A673 (cell line): ENCODE results near the gene ATF4. TPM values are rescaled to one million over a fixed set of nuclear protein-coding genes. Genes with fewer than 3 reads are reported as not detected.

ENCODE experiments used
- BruUV-seq: library from RNA; stranded (reverse); fragments of 400-500 nt; replicated peaks from 2 replicates; lab custom pipeline; 2021; lab: Mats Ljungman, UMichigan
- CTCF ChIA-PET: fragments of 300-600 bp; sonication (Branson Sonifier 250); formaldehyde crosslinking; loops from one replicate; lab custom pipeline; 2022; ENCODE audit warnings: antibody characterized with exemption; lab: Charles Lee
- POLR2A ChIA-PET: fragments of 300-600 bp; sonication (Branson Sonifier 250); formaldehyde crosslinking; loops from one replicate; lab custom pipeline; 2022; ENCODE audit warnings: antibody characterized with exemption; ENCODE audit not compliant: low non-redundant PET; lab: Charles Lee
- DNase-seq: peaks from one replicate; pipeline ENCODE4 v3.0.0-alpha.2; 2015; ENCODE audit warnings: low spot score
- H3K27ac ChIP-seq: fragments of 200-600 bp; sonication (generic); 2 replicates; pipeline ENCODE4 v1.5.1; 2016; ENCODE audit warnings: mixed run types, low read depth, mild to moderate bottlenecking, mixed read lengths, antibody characterized with exemption, low read length; ENCODE audit not compliant: poor library complexity, severe bottlenecking
- H3K27me3 ChIP-seq: fragments of 200-600 bp; sonication (generic); replicated peaks from 2 replicates; pipeline ENCODE4 v1.6.1; 2017; ENCODE audit warnings: mixed run types, low read depth, mild to moderate bottlenecking, mixed read lengths, antibody characterized with exemption, low read length; ENCODE audit not compliant: insufficient read depth, poor library complexity
- H3K36me3 ChIP-seq: fragments of 200-600 bp; sonication (generic); 2 replicates; pipeline ENCODE4 v1.6.1; 2016; ENCODE audit warnings: mixed run types, mild to moderate bottlenecking, mixed read lengths, antibody characterized with exemption, low read length; ENCODE audit not compliant: insufficient read depth, poor library complexity, severe bottlenecking
- H3K4me1 ChIP-seq: fragments of 200-600 bp; sonication (generic); 2 replicates; pipeline ENCODE4 v1.6.1; 2017; ENCODE audit warnings: mixed run types, mild to moderate bottlenecking, mixed read lengths, antibody characterized with exemption, low read length; ENCODE audit not compliant: insufficient read depth, poor library complexity, severe bottlenecking
- H3K4me3 ChIP-seq: fragments of 200-600 bp; sonication (generic); 2 replicates; pipeline ENCODE4 v1.5.1; 2016; ENCODE audit warnings: low read depth, mixed run types, mild to moderate bottlenecking, mixed read lengths, low read length; ENCODE audit not compliant: poor library complexity, severe bottlenecking
- H3K9me3 ChIP-seq: fragments of 200-600 bp; sonication (generic); 2 replicates; pipeline ENCODE4 v1.6.1; 2016; ENCODE audit warnings: mixed run types, low read depth, mild to moderate bottlenecking, mixed read lengths, antibody characterized with exemption, low read length; ENCODE audit not compliant: poor library complexity, severe bottlenecking
- CTCF ChIP-seq: fragments of 300-800, 200-600 bp; sonication (generic); conservative IDR thresholded peaks from 2 replicates; pipeline ENCODE4 v1.5.1; 2017; ENCODE audit warnings: low read depth, mild to moderate bottlenecking, antibody characterized with exemption, low read length, moderate library complexity, mixed read lengths
- EZH2 ChIP-seq: fragments of 200-600 bp; sonication (generic); IDR thresholded peaks from 2 replicates; pipeline ENCODE4 v1.6.1; 2017; ENCODE audit warnings: borderline replicate concordance, low read depth, mild to moderate bottlenecking, mixed read lengths, antibody characterized with exemption, low read length; ENCODE audit not compliant: poor library complexity, severe bottlenecking
- intact Hi-C: fragments of 100-400 bp; cut with micrococcal nuclease; formaldehyde crosslinking; loops from one replicate; pipeline ENCODE4 v1.10.0; 2022; ENCODE audit not compliant: unreplicated experiment
- total RNA-seq: library from RNA; stranded (reverse); gene quantifications from 2 replicates; pipeline ENCODE4 v1.2.3, GENCODE V29; 2021

Gene ATF4
- total RNA-seq, 1 experiment from 2014 or later = 476 TPM

DNA sequence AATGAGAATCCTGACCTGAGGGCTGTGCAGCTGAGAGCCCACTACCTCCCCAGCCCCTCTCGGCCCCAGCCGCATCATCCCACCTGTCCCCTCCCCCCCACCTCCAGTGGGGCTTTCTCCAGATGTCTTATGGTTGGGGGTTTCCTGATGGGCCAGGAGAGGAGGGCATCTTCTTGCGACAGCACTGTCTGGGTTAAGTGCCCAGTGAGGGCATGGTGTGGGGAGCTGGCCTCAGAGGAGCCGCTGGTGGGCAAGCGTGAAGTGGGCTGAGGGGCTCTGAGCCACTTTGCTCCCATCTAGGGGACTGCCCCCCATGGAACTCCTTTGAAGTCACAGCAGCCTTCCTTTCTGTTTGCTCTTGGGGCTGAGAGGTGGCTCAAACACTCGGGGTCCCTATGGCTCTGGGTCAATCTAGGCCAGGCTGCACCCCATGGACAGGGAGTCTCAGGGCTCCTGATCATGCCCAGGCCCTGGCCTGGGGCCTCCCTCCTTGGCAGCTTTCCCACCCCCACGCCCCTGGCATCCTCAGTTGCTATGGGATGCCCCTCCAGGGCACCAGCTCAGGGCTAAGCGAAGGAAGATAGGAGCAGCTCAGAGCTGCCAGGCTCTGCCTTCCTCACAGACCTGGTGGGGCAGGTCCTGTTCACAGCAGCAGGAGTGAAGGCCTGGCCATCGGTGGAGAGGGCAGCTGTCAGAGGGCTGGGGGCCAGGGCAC lies 29.2 kb upstream of the ATF4 start:
- POLR2A ChIA-PET = no interaction called here

GRCh38 chr22:39491696-39492095 lies 28.7 kb upstream of the ATF4 start:
- Histone ChIP-seq H3K4me3 (no peak overlapping the region), H3K36me3 (no peaks in the 10 kb centered on the region), H3K27me3 (no peaks in the 10 kb centered on the region), H3K9me3 (no peaks in the 10 kb centered on the region), H3K4me1 (no peaks in the 10 kb centered on the region), H3K27ac (no peak overlapping the region)
- POLR2A ChIA-PET = no interaction called here
- no peak for TF ChIP-seq EZH2
- no peak for TF ChIP-seq CTCF
- CTCF ChIA-PET = interaction anchor here (0.6 to 1.6 kb wide), 2 partner anchors 37 to 534 kb away, joined by 5 to 7 read pairs; no protein-coding TSS in a partner anchor
- no peak for DNase-seq
- no TSS peak for BruUV-seq
- intact Hi-C loops = no loop called here

More for the DNA sequence above, 29.2 kb upstream of the ATF4 start:
- no peaks in the 10 kb centered on the region for H3K9me3 ChIP-seq
- no peaks in the 10 kb centered on the region for H3K36me3 ChIP-seq
- H3K4me3 ChIP-seq = no peak overlapping the region
- CTCF ChIA-PET = interaction anchor here (1.6 kb wide), 1 partner anchor 38 kb away, joined by 7 read pairs; no protein-coding TSS in a partner anchor
- no peak for TF ChIP-seq EZH2
- TF ChIP-seq CTCF = no peak
- H3K4me1 ChIP-seq = no peaks in the 10 kb centered on the region
- no TSS peak for BruUV-seq
- no peaks in the 10 kb centered on the region for H3K27me3 ChIP-seq
- no peak for DNase-seq
- no peak overlapping the region for H3K27ac ChIP-seq
- intact Hi-C loops = no loop called here

DNA sequence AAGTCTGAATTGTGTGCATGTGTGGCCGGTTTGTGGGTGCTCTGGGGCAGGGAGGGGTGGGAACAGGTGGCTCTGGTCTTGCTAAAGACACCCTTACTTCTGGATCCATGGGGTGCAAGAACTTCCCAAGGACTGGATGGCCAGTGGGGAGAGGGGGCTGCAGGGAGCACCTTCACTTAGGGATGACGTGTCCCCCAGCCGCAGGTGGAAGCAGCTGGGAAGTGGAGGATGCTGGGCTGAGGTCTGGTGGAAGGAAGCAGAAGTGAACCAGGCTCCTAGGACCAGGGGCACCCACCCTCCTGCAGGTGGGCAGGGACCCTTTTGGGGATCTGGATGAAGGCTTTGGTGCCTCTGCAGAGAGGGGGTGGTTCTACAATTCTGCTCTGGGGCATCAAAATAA lies 28.2 kb upstream of the ATF4 start:
- ChIA-PET CTCF (interaction anchor here (0.6 kb wide), 1 partner anchor 533 kb away, joined by 5 read pairs; no protein-coding TSS in a partner anchor), POLR2A (no interaction called here)
- intact Hi-C loops = no loop called here
- TF ChIP-seq CTCF (no peak), EZH2 (no peak)
- no peak overlapping the region for H3K27ac ChIP-seq
- BruUV-seq = no TSS peak
- DNase-seq = no peak
- H3K27me3 ChIP-seq = no peaks in the 10 kb centered on the region
- no peak overlapping the region for H3K4me3 ChIP-seq
- H3K4me1 ChIP-seq = no peaks in the 10 kb centered on the region
- no peaks in the 10 kb centered on the region for H3K36me3 ChIP-seq
- H3K9me3 ChIP-seq = no peaks in the 10 kb centered on the region
